HG02588 (cell line): ENCODE data around the gene SPDYE5.

Experiments
- ATAC-seq: cut with Tn5 transposase; IDR thresholded peaks from one replicate; pipeline ENCODE4 v1.9.1; 2021; ENCODE audit warnings: mild to moderate bottlenecking, moderate library complexity; ENCODE audit not compliant: unreplicated experiment

The SPDYE5 gene

GRCh38 chr7:75536491-75536890 lies 44.4 kb downstream of the SPDYE5 start:
- ATAC-seq, result no peak

GRCh38 chr7:75536940-75537538 lies 44.9 kb downstream of the SPDYE5 start:
- ATAC-seq, result no peak

DNA sequence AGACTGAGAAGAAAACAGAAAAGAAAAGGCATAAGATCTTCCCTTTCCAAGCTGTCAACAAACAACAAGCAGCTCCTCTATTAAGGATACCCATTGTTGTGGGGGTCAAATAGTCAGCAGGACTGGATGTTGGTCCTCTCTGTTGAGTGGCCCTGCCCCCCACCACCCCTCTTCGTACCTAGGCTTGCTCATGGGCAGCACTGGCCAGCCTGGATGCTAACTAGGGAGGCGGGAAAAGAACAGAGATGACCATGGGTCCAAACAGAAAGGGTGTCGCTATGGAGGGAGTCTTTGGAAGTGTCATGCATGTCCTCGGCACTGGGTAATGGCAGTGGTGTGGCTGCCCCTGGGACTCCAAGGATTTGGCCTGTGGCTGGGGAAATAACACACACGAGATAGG lies 45.6 kb downstream of the SPDYE5 start:
- no peak for ATAC-seq

DNA sequence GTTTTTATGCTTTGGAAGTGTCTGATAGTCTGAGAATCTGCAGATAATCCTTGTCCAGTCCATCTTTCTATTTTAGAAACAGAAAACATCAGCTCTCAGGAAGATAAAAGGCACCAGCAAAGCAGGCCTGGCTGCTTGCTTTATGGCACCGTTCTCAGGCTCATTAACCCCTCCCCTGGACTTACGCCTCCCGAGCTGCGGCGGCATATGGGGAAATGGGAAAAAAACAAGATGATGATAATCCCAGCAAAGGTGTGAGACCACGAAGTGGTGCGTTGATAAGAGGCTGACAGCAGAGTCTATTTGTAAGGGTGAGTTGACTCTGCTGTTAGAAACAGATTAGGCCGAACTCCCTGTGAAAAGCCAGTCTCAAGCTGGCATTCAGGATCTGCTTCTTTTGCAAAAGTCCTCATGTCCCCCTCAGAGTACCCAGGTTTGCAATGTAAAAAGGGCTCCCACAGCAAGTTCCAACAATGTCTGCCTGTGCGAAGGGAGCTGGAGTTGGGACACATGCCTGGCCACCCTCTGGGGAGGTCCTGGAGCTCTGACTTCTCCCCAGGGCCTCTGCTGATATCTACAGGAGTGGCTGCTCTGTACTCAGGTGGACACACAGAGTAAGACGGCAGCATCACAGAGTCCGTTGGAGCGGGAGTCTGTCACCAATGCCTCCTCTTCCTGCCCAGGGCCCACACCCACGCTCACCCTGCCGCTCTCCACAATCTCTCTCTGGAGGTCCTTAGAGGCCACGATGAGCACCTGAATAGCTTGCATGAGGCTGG lies 54.3 kb downstream of the SPDYE5 start:
- no peak for ATAC-seq
